ENCODE measurements around the gene CPED1.

DNA sequence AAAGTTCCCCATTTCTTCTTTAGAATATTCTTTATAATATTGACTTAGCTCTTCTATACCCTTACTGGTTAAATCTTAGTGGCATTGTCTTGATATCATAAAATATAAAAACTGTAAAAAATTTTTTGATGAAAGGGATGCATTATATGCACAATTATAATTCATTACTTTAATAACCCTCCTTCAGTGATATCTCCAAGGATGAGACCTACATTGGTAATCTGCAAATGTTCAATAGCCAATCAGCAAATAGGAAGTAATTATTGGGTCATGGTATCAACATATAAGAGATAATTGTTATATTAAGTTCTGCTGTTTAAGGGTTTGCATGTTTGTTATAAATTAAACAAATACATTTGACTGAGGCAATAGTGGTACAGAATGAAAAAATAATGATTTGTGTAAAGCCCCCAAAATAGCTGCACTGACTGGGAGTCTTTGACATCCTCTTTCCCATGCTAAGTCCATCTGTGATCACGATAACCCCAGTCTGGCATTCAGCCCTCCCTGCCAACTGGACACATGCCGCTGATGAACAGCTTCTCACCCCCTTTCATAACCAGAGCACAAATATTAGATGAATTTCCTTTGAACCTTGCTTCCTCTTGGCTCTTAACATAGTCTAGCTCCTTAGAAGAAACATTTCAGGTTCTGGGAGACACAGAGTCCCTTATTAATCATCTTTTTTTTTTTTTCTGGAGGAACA, 169.5 kb downstream of the CPED1 start:
- TF ChIP-seq, protein P1, sequence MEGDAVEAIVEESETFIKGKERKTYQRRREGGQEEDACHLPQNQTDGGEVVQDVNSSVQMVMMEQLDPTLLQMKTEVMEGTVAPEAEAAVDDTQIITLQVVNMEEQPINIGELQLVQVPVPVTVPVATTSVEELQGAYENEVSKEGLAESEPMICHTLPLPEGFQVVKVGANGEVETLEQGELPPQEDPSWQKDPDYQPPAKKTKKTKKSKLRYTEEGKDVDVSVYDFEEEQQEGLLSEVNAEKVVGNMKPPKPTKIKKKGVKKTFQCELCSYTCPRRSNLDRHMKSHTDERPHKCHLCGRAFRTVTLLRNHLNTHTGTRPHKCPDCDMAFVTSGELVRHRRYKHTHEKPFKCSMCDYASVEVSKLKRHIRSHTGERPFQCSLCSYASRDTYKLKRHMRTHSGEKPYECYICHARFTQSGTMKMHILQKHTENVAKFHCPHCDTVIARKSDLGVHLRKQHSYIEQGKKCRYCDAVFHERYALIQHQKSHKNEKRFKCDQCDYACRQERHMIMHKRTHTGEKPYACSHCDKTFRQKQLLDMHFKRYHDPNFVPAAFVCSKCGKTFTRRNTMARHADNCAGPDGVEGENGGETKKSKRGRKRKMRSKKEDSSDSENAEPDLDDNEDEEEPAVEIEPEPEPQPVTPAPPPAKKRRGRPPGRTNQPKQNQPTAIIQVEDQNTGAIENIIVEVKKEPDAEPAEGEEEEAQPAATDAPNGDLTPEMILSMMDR (IDR thresholded peaks at IDR 0.05): no peak
- TF ChIP-seq POLR2A (IDR thresholded peaks at IDR 0.05) (no peak), POLR2AphosphoS5 (IDR thresholded peaks at IDR 0.05) (no peak)

Data from upper lobe of left lung (tissue), 4 donors.